WTC11 (cell line): ENCODE measurements around the gene RPS3. TPM values are rescaled to one million over a fixed set of nuclear protein-coding genes. Genes with fewer than 3 reads are reported as not detected.

Experiments used
- ATAC-seq: fragments of 200-7000 bp; cut with Tn5 transposase; 2 replicates; pipeline ENCODE4 v1.10.0; 2021; ENCODE audit warnings: mild to moderate bottlenecking, moderate library complexity
- CTCF ChIA-PET: fragments of 300-600 bp; sonication (Branson Sonifier 250); formaldehyde crosslinking; loops from one replicate; lab custom pipeline; 2021; ENCODE audit warnings: antibody characterized with exemption; lab: Charles Lee
- POLR2A ChIA-PET: fragments of 350-600 bp; sonication (Branson Sonifier 250); formaldehyde crosslinking; loops from one replicate; lab custom pipeline; 2021; ENCODE audit warnings: antibody characterized with exemption; lab: Charles Lee
- DNase-seq: peaks from one replicate; pipeline ENCODE4 v3.0.0; 2021; ENCODE audit warnings: low spot score
- H3K27ac Mint-ChIP-seq: 2 replicates; pipeline ENCODE4 v1.8.0; 2021; ENCODE audit warnings: mixed read lengths
- H3K27me3 Mint-ChIP-seq: 2 replicates; pipeline ENCODE4 v1.8.0; 2021; ENCODE audit warnings: low read depth, mild to moderate bottlenecking, moderate library complexity, mixed read lengths
- H3K36me3 Mint-ChIP-seq: 2 replicates; pipeline ENCODE4 v1.8.0; 2021; ENCODE audit warnings: mixed read lengths
- H3K4me1 Mint-ChIP-seq: 2 replicates; pipeline ENCODE4 v1.8.0; 2022; ENCODE audit warnings: mixed read lengths
- H3K4me3 Mint-ChIP-seq: 2 replicates; pipeline ENCODE4 v1.8.0; 2021; ENCODE audit warnings: mild to moderate bottlenecking, moderate library complexity, mixed read lengths
- H3K9me3 Mint-ChIP-seq: 2 replicates; pipeline ENCODE4 v1.8.0; 2021; ENCODE audit warnings: mixed read lengths
- AFF4 ChIP-seq: sonication (generic); formaldehyde crosslinking; IDR thresholded peaks from 2 replicates; pipeline ENCODE4 v1.8.1; 2023; ENCODE audit warnings: mild to moderate bottlenecking, missing genetic modification reagents, borderline replicate concordance
- ATF2 ChIP-seq: sonication (generic); formaldehyde crosslinking; IDR thresholded peaks from 2 replicates; pipeline ENCODE4 v1.8.1; 2022; ENCODE audit warnings: low read depth, missing genetic modification reagents, borderline replicate concordance
- ATF6 ChIP-seq: sonication (generic); formaldehyde crosslinking; IDR thresholded peaks from 2 replicates; pipeline ENCODE4 v1.8.1; 2023; ENCODE audit warnings: mild to moderate bottlenecking, missing genetic modification reagents
- CREB1 ChIP-seq: sonication (generic); formaldehyde crosslinking; IDR thresholded peaks from 2 replicates; pipeline ENCODE4 v1.8.0; 2023; ENCODE audit warnings: mild to moderate bottlenecking, missing genetic modification reagents
- ESRRA ChIP-seq: sonication (generic); formaldehyde crosslinking; IDR thresholded peaks from 2 replicates; pipeline ENCODE4 v1.8.1; 2022; ENCODE audit warnings: mild to moderate bottlenecking, missing genetic modification reagents, borderline replicate concordance
- ETV6 ChIP-seq: sonication (generic); formaldehyde crosslinking; IDR thresholded peaks from 2 replicates; pipeline ENCODE4 v1.8.1; 2022; ENCODE audit warnings: mild to moderate bottlenecking, missing genetic modification reagents
- FOXP4 ChIP-seq: sonication (generic); formaldehyde crosslinking; IDR thresholded peaks from 2 replicates; pipeline ENCODE4 v1.8.0; 2022; ENCODE audit warnings: mild to moderate bottlenecking, missing genetic modification reagents
- GTF2I ChIP-seq: fragments of 250-450 bp; sonication (Bioruptor Pico); conservative IDR thresholded peaks from 2 replicates; pipeline ENCODE4 v1.4.0; 2021; ENCODE audit warnings: mild to moderate bottlenecking
- HMGXB4 ChIP-seq: sonication (generic); formaldehyde crosslinking; IDR thresholded peaks from 2 replicates; pipeline ENCODE4 v1.8.1; 2023; ENCODE audit warnings: mild to moderate bottlenecking, moderate library complexity, missing genetic modification reagents
- NR1H2 ChIP-seq: sonication (generic); formaldehyde crosslinking; IDR thresholded peaks from 2 replicates; pipeline ENCODE4 v1.9.0; 2021; ENCODE audit warnings: mild to moderate bottlenecking, moderate library complexity, missing genetic modification reagents
- NR2C2 ChIP-seq: sonication (generic); formaldehyde crosslinking; IDR thresholded peaks from 2 replicates; pipeline ENCODE4 v1.8.0; 2022; ENCODE audit warnings: mild to moderate bottlenecking, missing genetic modification reagents
- OVOL2 ChIP-seq: fragments of 250-450 bp; sonication (Bioruptor Pico); IDR thresholded peaks from 2 replicates; pipeline ENCODE4 v1.9.0; 2021; ENCODE audit warnings: mild to moderate bottlenecking, borderline replicate concordance
- RELA ChIP-seq: sonication (generic); formaldehyde crosslinking; IDR thresholded peaks from 2 replicates; pipeline ENCODE4 v1.8.1; 2022; ENCODE audit warnings: missing genetic modification reagents, mild to moderate bottlenecking, borderline replicate concordance
- SP1 ChIP-seq: sonication (generic); formaldehyde crosslinking; conservative IDR thresholded peaks from 2 replicates; pipeline ENCODE4 v1.8.1; 2022; ENCODE audit warnings: missing genetic modification reagents
- STAT6 ChIP-seq: sonication (generic); formaldehyde crosslinking; conservative IDR thresholded peaks from 2 replicates; pipeline ENCODE4 v1.8.1; 2023; ENCODE audit warnings: mild to moderate bottlenecking, low read depth, missing genetic modification reagents, moderate library complexity
- USF1 ChIP-seq: sonication (generic); formaldehyde crosslinking; IDR thresholded peaks from 2 replicates; pipeline ENCODE4 v1.8.0; 2022; ENCODE audit warnings: mild to moderate bottlenecking, missing genetic modification reagents
- ZNF219 ChIP-seq: sonication (generic); formaldehyde crosslinking; IDR thresholded peaks from 2 replicates; pipeline ENCODE4 v1.8.0; 2023; ENCODE audit warnings: missing genetic modification reagents, mild to moderate bottlenecking, borderline replicate concordance
- ZNF396 ChIP-seq: fragments of 250-450 bp; sonication (Bioruptor Pico); IDR thresholded peaks from 2 replicates; pipeline ENCODE4 v1.8.0; 2021; ENCODE audit warnings: mild to moderate bottlenecking, moderate library complexity, borderline replicate concordance
- ZNF416 ChIP-seq: fragments of 250-450 bp; sonication (Bioruptor Pico); IDR thresholded peaks from 2 replicates; pipeline ENCODE4 v1.9.0; 2021; ENCODE audit warnings: mild to moderate bottlenecking, inconsistent platforms
- ZNF425 ChIP-seq: fragments of 250-450 bp; sonication (Bioruptor Pico); conservative IDR thresholded peaks from 2 replicates; pipeline ENCODE4 v1.9.0; 2021; ENCODE audit warnings: mild to moderate bottlenecking
- total RNA-seq: library from RNA; stranded (reverse); gene quantifications from 3 replicates; pipeline ENCODE4 v1.2.3, GENCODE V29; 2021

Gene RPS3
- total RNA-seq, 1 experiment from 2014 or later: 3,967 TPM

GRCh38 chr11:75425422-75425821 lies 26.1 kb downstream of the RPS3 start:
- Mint-ChIP-seq H3K4me1 (peaks cover 21% of the 10 kb centered on the region), H3K4me3 (no peak overlapping the region), H3K9me3 (peaks cover 9% of the 10 kb centered on the region), H3K27me3 (peaks cover 42% of the 10 kb centered on the region), H3K36me3 (peaks cover 28% of the 10 kb centered on the region), H3K27ac (no peak overlapping the region)
- peak; percentile 73 for ATAC-seq
- ChIA-PET CTCF (interaction anchor here (0.5 to 2.6 kb wide), 49 partner anchors 8 to 285 kb away, joined by 3 to 39 read pairs (median 4); partner anchors contain the start of genes GDPD5, KLHL35 and TPBGL), POLR2A (interaction anchor here (0.7 to 1.3 kb wide), 6 partner anchors 9 to 149 kb away, joined by 3 to 14 read pairs (median 4); no protein-coding TSS in a partner anchor)
- peak; percentile 81 for DNase-seq
- TF ChIP-seq AFF4 (CRISPR knock-in tag) (no peak), ZNF416 (CRISPR knock-in tag) (no peak), GTF2I (no peak), ZNF219 (CRISPR knock-in tag) (no peak), ZNF425 (no peak), ATF2 (no peak), FOXP4 (CRISPR knock-in tag) (peak; percentile 21; the same call in 1 of the 2 replicates), HMGXB4 (CRISPR knock-in tag) (peak; percentile 58), NR2C2 (CRISPR knock-in tag) (no peak), RELA (CRISPR knock-in tag) (peak; percentile 84; the same call in 1 of the 2 replicates), NR1H2 (CRISPR knock-in tag) (no peak), OVOL2 (CRISPR knock-in tag) (no peak), CREB1 (no peak), STAT6 (no peak), USF1 (CRISPR knock-in tag) (no peak), SP1 (no peak), ZNF396 (CRISPR knock-in tag) (no peak), ATF6 (no peak), ETV6 (CRISPR knock-in tag) (no peak), ESRRA (CRISPR knock-in tag) (no peak)
